PFSK-1 (cell line): ENCODE results near the gene TBC1D21.

ENCODE experiments used
- FOXP2 ChIP-seq: optimal IDR thresholded peaks from 2 replicates; pipeline ENCODE3; 2011; ENCODE audit warnings: borderline replicate concordance, control low read depth, inconsistent platforms; ENCODE audit not compliant: insufficient read depth; ENCODE audit errors: extremely low read length, extremely low read depth
- POLR2AphosphoS5 ChIP-seq: IDR thresholded peaks from 2 replicates; pipeline ENCODE4 v1.6.1; 2012; ENCODE audit warnings: low read depth, mild to moderate bottlenecking, control low read depth, low read length, moderate library complexity
- REST ChIP-seq, 2 experiments: IDR thresholded peaks; 2 replicates each; pipeline versions ENCODE4 v1.6.1 to v1.8.0; 2011 to 2012; ENCODE audit warnings: low read depth in 2 of 2, low read length in 2 of 2, control low read depth in 1 of 2, inconsistent platforms in 1 of 2, mild to moderate bottlenecking in 1 of 2, moderate library complexity in 1 of 2; ENCODE audit not compliant: insufficient read depth in 1 of 2
- SIN3A ChIP-seq: IDR thresholded peaks from 2 replicates; pipeline ENCODE4 v1.6.1; 2012; ENCODE audit warnings: mild to moderate bottlenecking, low read length, moderate library complexity, borderline replicate concordance; ENCODE audit not compliant: insufficient read depth
- TAF1 ChIP-seq: IDR thresholded peaks from 2 replicates; pipeline ENCODE4 v1.6.1; 2012; ENCODE audit warnings: low read length, control low read depth, borderline replicate concordance; ENCODE audit not compliant: insufficient read depth

GRCh38 chr15:73885954-73886700 is 12.8 kb downstream of the TBC1D21 start:
- no peak for TF ChIP-seq POLR2AphosphoS5
- TF ChIP-seq TAF1, result no peak
- TF ChIP-seq REST (IDR thresholded peaks at IDR 0.05; ENCODE audit: insufficient read depth in 1 of 2, low read depth in 2 of 2, low read length in 2 of 2), result no peak
- TF ChIP-seq SIN3A, result no peak
- TF ChIP-seq FOXP2, result no peak
